ENCODE data around the gene MGST2. TPM values are rescaled to one million over a fixed set of nuclear protein-coding genes. Genes with fewer than 3 reads are reported as not detected.

Gene MGST2
- total RNA-seq, 1 donor from 2014 or later = 29.8 TPM

DNA sequence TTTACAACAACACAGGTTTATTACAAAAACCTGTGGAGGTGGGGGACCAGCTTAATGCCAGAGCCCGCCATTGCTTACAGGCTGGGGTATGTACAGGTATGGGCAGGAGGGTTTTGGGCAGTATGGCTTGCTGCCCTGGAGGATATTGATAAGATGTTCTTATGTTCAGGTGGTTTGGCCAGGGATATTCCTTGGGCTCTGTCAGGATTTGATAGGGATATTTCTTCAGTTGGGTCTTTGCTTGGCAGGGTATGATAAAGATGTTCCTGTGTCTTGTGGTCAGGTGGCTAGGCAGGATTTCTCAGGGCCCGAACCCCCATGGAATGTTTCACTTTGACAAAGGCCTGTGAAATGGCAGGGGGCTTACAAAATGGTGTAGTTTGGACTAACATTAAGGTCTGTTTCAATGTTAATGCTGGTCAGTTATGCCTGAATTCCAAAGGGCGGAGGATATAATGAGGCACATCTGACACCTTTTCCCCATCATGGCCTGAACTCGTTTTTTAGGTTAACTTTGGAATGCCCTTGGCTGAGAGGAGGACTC is 3.1 kb downstream of the MGST2 start:
- TF ChIP-seq, protein P1, sequence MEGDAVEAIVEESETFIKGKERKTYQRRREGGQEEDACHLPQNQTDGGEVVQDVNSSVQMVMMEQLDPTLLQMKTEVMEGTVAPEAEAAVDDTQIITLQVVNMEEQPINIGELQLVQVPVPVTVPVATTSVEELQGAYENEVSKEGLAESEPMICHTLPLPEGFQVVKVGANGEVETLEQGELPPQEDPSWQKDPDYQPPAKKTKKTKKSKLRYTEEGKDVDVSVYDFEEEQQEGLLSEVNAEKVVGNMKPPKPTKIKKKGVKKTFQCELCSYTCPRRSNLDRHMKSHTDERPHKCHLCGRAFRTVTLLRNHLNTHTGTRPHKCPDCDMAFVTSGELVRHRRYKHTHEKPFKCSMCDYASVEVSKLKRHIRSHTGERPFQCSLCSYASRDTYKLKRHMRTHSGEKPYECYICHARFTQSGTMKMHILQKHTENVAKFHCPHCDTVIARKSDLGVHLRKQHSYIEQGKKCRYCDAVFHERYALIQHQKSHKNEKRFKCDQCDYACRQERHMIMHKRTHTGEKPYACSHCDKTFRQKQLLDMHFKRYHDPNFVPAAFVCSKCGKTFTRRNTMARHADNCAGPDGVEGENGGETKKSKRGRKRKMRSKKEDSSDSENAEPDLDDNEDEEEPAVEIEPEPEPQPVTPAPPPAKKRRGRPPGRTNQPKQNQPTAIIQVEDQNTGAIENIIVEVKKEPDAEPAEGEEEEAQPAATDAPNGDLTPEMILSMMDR (IDR thresholded peaks at IDR 0.05; ENCODE audit: unreplicated experiment) = no peak
- H3K4me1 Mint-ChIP-seq = peaks cover 53% of the 10 kb centered on the region
- no peaks in the 10 kb centered on the region for H3K27me3 Mint-ChIP-seq (ENCODE audit: low read depth)
- peaks cover 14% of the 10 kb centered on the region for H3K36me3 Mint-ChIP-seq
- H3K9me3 Mint-ChIP-seq = no peaks in the 10 kb centered on the region
- peak overlapping the region; percentile 96 for H3K27ac Mint-ChIP-seq
- no peak for DNase-seq (ENCODE audit: low spot score in 2 of 2, unreplicated experiment in 2 of 2)
- H3K4me3 Mint-ChIP-seq = no peak overlapping the region

GRCh38 chr4:139669335-139669734 is 3.7 kb downstream of the MGST2 start:
- no peak overlapping the region for H3K27ac Mint-ChIP-seq
- H3K9me3 Mint-ChIP-seq = no peaks in the 10 kb centered on the region
- peaks cover 53% of the 10 kb centered on the region for H3K4me1 Mint-ChIP-seq
- H3K36me3 Mint-ChIP-seq = peaks cover 19% of the 10 kb centered on the region
- H3K27me3 Mint-ChIP-seq (ENCODE audit: low read depth) = no peaks in the 10 kb centered on the region
- TF ChIP-seq, protein P1 (IDR thresholded peaks at IDR 0.05; ENCODE audit: unreplicated experiment) = no peak
- no peak overlapping the region for H3K4me3 Mint-ChIP-seq
- no peak for DNase-seq (ENCODE audit: low spot score in 2 of 2, unreplicated experiment in 2 of 2)

DNA sequence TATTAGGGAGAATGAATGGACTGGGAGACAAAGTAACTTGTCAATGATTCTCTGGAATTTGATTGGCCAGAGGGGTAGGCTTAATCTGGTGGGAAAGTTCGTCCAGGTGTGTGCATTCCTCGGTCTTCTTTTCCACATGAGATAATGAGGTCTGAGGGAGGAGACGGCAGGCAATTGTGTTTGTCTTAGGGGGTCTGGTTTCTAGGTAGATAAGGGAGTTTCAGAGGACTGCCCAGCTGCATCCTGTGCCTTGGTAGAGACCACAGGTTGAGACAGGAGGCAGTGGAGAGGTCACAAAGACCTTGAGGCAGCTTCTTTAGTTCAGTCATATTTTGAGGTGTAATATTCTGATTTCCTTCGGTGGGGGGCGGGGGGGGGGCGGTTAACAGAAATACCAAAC is 4.3 kb downstream of the MGST2 start:
- Mint-ChIP-seq H3K9me3 (no peaks in the 10 kb centered on the region), H3K27ac (peak overlapping the region; percentile 65), H3K27me3 (ENCODE audit: low read depth) (no peaks in the 10 kb centered on the region), H3K36me3 (peaks cover 19% of the 10 kb centered on the region), H3K4me3 (no peak overlapping the region), H3K4me1 (peaks cover 53% of the 10 kb centered on the region)
- no peak for DNase-seq (ENCODE audit: low spot score in 2 of 2, unreplicated experiment in 2 of 2)
- TF ChIP-seq, protein P1 (IDR thresholded peaks at IDR 0.05; ENCODE audit: unreplicated experiment) = no peak

GRCh38 chr4:139670775-139671174 is 5.2 kb downstream of the MGST2 start:
- H3K4me3 Mint-ChIP-seq = no peak overlapping the region
- DNase-seq (ENCODE audit: low spot score in 2 of 2, unreplicated experiment in 2 of 2) = no peak

DNA sequence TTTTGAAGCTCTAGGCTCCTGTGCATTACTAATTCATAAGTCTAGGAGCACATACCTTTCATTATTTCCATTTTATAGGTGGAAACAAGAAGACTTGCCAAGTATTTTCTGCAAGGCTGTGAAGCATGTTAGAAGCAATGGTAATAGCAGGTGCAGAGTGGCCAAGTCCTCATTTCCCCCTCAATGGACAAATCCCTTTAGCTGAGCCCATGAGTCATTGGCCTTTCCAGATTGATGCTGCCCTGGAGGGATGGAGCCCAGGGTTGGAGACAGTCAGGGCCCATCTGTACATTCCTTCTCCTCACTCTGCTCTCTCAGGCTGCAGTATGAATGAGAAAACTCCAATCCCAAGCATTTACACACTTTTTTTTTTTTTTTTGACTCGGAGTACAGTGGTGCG is 6.6 kb downstream of the MGST2 start:
- H3K27ac Mint-ChIP-seq = no peak overlapping the region
- no peak for DNase-seq (ENCODE audit: low spot score in 2 of 2, unreplicated experiment in 2 of 2)
- H3K27me3 Mint-ChIP-seq (ENCODE audit: low read depth) = no peaks in the 10 kb centered on the region
- peaks cover 40% of the 10 kb centered on the region for H3K4me1 Mint-ChIP-seq
- TF ChIP-seq, protein P1 (IDR thresholded peaks at IDR 0.05; ENCODE audit: unreplicated experiment) = no peak
- peaks cover 26% of the 10 kb centered on the region for H3K36me3 Mint-ChIP-seq
- H3K9me3 Mint-ChIP-seq = no peaks in the 10 kb centered on the region
- H3K4me3 Mint-ChIP-seq = no peak overlapping the region

More at GRCh38 chr4:139670775-139671174, 5.2 kb downstream of the MGST2 start:
- Mint-ChIP-seq H3K27me3 (ENCODE audit: low read depth) (no peaks in the 10 kb centered on the region), H3K4me1 (peaks cover 48% of the 10 kb centered on the region), H3K9me3 (no peaks in the 10 kb centered on the region), H3K36me3 (peaks cover 21% of the 10 kb centered on the region), H3K27ac (peak overlapping the region; percentile 10)
- TF ChIP-seq, protein P1 (IDR thresholded peaks at IDR 0.05; ENCODE audit: unreplicated experiment) = no peak

DNA sequence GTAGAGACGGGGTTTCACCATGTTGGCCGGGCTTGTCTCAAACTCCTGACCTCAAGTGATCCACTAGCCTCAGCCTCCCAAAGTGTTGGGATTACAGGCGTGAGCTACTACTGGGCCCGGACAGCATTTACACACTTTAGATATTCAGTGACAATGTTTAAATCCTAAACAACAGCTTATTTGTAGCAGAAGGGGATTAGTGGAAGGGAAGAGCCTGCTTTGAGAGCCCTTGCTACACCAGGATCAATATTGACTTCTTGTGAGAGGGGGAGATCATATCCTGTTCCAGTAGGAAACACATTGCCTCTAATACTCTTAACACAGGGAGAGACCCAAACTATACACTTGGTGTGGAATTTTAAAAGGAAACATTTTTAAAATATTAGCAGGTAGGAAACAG is 7.1 kb downstream of the MGST2 start:
- peaks cover 26% of the 10 kb centered on the region for H3K36me3 Mint-ChIP-seq
- TF ChIP-seq, protein P1 (IDR thresholded peaks at IDR 0.05; ENCODE audit: unreplicated experiment) = no peak
- no peak for DNase-seq (ENCODE audit: low spot score in 2 of 2, unreplicated experiment in 2 of 2)
- no peak overlapping the region for H3K4me3 Mint-ChIP-seq
- no peaks in the 10 kb centered on the region for H3K27me3 Mint-ChIP-seq (ENCODE audit: low read depth)
- H3K27ac Mint-ChIP-seq = no peak overlapping the region
- peaks cover 35% of the 10 kb centered on the region for H3K4me1 Mint-ChIP-seq
- H3K9me3 Mint-ChIP-seq = no peaks in the 10 kb centered on the region

Measured in mesothelial cell of epicardium (in vitro differentiated cells).